GM18526 (cell line): ENCODE data around the gene LRMDA.

Experiments
- POLR2A ChIP-seq: IDR thresholded peaks from 3 replicates; pipeline ENCODE4 v1.6.1; 2011; ENCODE audit not compliant: insufficient read length; ENCODE audit errors: extremely low read depth

LRMDA gene

DNA sequence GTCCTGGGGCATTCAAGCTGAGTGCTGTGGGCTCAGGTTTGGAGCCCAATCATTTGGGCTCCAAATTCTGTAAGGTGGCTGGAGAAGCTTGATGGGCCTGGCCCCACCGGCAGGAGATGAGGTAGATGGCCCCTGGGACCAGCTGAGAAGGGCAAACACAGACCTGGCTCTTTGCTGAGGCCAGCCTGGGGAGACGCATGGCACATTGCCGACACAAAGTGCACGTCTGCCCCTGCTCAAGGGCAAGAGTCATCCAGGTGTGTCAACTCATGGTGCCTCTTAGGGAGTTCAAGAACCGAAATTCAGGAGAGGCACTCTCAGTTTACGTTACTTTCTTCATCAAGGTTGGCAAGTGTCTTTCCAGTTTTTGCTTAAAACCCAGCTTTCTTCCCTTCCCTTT lies 227.5 kb downstream of the LRMDA start:
- TF ChIP-seq POLR2A: no peak

DNA sequence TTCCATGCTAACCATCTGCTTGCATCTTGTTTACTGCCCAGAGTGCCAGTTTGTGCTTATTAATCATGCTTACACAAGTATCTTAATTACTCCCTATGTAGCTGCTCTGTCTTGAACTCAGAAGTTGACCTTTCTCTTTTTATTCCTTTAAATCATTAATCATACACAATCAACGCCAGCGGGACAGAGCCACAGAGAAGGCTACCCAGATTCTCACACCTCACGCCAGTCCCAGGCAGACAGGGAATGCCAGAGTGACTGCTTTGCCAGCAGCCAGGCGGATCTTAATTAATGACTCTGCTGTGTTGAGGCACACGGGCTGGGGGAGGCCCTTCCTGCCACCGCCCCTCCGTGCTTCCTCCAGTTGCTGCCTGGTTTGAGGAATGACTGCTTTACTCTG lies 229.4 kb downstream of the LRMDA start:
- TF ChIP-seq POLR2A: no peak

DNA sequence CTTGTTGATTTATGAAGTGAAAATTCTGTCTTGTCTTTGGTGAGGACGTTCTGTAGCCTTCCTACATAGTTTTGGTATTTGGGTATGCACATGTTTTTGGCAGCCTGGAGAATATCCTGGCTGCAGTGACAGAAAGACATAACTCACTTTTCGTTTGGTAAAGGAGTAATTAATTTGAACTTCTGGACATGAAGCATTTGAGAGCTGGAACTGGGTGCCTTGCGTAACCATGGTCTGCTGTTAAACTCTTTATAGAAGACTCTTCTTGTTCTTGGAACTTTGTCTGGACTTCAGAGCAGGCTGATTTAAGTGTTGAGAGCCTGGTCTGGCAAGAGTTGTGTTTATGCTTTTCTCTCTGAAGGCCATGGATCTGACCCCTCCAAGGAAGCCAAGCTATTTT lies 231.3 kb downstream of the LRMDA start:
- TF ChIP-seq POLR2A: no peak

DNA sequence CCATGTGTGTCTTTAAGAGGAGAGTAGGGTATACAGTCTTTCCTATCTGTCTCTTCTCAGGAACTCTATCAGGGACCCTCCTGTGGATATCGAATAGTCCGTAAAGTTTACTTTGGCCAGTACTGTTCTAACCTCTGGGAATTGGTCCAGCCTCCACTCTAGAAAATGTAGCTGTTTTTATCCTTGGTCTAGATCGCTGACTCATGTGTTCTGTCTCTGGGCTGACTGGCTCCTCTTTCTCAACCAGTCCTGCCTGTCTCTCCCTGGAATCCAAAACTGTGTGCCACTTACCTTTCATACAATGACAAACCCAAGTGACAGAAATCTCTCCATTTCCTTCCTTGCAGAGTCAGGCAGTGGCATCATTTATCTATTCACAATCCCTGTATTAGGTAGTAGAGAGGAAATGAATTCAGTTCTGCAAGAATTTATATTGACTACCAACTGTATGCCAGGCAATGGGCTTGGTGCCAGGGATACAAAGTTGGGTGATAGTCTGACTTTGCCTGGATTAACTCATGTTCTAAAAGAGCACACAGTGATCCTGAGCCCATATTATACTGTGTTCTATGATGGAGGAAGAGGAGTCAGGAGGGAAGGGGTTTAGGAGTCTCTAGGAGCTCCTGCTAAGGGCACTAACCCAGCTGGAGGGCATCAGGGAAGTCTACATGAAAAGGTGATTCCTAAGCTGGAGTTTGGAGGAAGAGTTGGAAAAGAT lies 232.7 kb downstream of the LRMDA start:
- no peak for TF ChIP-seq POLR2A

DNA sequence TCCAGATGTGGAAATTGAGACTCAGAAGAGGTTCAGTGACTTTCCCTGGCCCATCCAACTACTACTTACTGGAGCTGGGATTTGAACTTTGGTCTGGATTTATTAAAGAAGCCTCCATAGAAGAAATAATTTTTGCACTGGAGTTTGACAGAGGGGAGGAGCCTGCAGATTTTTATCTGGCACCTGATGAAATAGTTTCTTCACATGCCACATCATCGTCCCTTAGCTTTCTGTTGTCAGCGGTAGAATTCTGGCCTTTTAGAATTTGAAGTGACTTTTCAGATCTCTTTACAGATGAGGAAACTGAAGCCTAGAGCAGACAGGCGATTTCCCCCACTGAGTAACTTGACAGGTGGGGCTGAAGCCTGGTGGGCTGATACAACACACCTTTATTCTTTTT lies 233.5 kb downstream of the LRMDA start:
- no peak for TF ChIP-seq POLR2A

DNA sequence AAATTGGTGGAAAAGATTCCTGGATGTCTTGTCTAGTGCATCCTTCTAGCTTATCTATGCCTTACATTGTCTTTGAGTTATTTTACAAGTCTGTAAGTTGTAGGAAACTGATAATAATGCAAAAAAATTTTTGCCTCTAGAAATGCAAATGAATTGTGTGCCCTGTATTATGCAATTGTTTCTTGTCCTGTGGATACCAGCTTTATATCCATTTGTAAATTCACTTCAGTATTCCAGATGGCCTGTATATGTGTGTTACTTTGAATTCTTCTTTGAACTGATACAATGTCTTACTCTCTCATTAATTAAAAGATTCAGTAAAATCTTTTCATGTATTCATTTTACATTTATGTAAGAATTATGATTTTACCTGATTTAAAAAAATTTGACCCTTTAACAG lies 234.3 kb downstream of the LRMDA start:
- TF ChIP-seq POLR2A: no peak

DNA sequence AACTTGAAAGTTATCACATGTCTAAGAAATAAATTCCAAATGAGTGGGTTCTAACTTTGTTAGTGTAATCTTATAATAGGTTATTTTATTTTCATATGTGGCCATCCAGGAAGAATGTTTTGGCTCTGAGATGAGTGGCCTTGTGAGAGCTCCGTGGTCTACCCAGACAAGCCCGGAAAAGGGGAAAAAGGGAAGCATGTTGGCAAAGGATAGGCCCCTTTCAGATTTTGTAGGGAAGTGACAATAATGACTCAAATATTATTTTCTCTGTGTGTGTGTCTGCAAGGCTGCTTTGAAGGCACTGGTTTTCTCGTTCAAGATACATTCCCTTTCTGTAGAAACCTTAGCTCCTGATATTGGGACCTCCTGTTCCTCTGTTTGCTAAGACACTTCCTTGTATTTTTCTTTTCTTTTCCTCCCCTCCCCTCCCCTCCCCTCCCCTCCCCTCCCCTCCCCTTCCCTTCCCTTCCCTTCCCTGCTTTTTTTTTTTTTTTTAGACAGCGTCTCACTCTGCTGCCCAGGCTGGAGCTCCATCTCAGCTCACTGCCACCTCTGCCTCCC lies 240.8 kb downstream of the LRMDA start:
- TF ChIP-seq POLR2A: no peak

DNA sequence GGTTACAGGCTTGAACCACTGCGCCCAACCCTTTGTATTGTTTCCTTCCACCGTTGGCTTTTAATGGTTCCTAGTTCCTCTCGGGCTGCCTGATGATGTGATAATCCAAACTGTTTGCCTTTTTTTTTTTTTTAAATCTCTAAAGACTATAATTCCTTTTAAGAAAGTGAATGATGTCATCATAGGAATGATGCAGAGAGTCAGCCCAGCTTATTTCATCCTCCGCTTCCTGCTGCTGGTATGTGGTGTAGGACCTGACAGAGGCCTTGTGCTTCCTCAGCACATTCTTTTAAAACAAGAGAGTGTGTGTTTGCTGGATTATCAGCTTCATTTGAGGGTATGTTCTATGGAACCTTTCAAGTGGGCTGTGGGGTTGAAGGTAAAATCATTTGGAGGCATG lies 241.4 kb downstream of the LRMDA start:
- no peak for TF ChIP-seq POLR2A

DNA sequence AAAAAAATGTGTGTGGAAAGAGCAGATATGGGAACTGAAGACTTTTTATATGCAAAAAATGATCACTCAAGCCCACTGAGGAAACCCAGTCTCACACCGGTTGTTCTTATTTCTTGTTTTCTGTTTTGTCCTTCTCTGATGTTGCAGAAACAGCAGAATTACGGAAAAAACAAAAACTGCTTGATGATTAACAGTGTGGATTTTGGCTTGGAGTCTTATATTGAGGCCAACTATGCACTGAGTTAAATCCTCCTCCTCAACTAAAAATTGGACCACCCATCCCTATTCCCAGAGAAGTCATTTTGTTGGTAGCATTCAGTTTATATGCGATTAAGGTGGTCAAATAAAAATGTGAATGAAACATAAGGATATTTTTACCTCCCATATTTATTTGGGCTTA lies 246.1 kb downstream of the LRMDA start:
- TF ChIP-seq POLR2A: no peak

DNA sequence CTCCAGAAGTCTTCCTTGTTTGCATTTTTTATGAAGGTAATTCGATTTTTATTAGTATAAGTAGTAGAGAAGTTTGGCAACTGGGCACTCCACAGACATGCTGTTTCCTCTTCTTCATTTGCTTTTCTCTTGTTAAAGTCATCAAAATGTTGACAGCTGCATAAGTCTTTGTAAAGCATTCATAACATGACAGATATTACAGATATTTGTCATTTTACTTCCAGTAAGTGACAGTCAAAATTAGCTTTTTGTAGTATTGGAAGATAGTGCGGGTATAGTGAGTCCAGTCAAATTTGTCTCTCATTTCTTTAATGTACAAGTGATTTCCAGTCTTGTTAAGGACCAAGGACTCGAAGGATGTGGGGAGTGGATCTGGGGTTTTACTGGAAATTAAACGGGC lies 247.1 kb downstream of the LRMDA start:
- TF ChIP-seq POLR2A: no peak

DNA sequence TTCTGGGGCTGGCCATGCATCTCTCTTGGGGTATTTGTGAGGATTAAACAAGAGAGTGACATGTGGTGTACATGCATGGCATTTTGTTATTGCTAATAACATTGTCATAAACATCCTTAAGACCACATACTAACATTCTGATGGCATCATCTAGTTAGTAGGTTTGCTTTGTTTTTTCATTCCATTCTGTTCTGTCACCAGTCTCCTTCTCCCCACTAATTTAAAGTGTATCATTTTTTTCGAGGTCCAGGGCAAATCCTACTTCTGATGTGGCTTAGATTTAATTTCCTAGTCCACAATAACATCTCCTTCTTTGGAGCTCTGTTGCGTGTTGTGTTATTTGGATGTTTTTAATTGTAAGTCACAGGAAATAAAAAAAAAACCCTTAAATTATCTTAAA lies 248.1 kb downstream of the LRMDA start:
- TF ChIP-seq POLR2A: no peak

DNA sequence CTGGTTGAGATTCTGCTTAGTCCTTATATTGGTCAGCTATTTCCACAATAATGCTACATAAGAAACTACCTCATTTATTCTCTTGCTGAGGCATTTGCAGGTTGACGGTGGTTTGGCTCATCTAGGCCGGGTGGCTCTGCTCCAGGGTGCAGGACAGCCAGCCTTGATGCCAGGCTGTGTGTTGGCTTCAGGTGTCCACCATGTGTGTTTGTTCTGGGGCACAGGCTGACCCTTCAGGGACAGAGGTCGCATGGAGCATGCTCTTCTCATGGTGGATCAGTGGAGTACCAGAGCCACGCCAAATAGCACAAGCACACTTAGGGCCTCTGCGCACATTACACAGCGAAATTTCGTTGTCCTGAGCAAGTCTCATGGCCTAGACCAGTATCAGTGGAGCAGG lies 249.9 kb downstream of the LRMDA start:
- no peak for TF ChIP-seq POLR2A

DNA sequence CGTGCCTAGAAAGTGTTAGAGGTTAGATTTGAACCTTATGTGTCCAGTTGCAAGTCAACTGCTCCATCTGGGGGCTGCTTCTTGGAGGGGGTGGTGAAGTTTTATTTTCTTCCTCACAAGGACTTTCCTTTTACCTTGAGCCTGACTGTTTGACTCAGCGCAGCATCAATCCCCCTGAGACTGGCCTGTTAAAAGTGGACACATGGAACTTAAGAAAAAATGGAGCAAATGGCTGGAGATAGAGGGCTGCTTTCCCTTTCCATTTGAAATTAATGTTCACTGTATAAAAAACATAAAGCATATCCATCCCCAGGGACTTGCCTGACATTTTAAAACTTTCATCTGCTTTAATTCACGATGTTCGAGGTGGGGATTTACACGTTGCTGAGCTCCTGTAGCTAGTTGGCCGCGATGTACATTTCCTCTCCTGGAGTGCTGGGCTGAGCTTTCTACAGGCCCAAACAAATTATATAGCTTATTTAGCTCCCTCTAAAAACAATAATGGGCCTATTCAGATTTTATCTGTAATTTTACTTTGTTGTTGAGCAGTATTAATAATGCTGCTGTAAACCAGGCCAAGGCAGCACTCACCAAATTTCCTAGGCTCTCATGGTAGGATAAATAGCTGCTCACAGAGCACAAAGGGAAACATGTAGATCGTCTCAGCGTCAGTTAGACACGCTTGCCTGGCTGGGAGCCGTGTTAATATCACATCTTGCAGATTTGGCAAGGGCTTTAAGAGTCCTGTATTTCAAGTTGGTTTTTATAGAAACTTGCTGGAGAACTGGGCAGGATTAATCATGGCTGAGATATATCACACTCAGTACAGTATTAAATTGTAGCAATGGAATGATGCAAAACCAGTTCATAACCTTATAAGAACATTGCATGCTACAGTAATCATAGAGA lies 251.5 kb downstream of the LRMDA start:
- TF ChIP-seq POLR2A: no peak

DNA sequence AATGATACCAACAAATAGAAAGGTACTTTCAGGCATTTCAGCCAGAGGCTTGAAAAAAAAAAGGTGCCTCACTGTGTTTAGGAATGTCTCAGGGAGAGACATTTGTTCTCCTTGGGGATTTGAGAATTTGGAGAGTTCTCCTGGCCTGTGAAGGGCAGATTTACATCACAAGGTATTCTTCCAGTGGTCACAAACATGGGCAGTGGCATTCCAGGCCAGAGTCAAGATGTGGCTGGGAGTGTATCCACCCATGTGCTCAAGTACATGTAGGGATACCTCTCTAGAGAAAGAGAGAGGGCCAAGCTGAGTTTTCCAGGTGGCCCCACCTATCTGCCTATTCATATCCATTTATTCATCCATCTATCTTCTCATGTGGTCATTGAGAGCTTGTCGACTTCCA lies 253.8 kb downstream of the LRMDA start:
- TF ChIP-seq POLR2A: no peak

DNA sequence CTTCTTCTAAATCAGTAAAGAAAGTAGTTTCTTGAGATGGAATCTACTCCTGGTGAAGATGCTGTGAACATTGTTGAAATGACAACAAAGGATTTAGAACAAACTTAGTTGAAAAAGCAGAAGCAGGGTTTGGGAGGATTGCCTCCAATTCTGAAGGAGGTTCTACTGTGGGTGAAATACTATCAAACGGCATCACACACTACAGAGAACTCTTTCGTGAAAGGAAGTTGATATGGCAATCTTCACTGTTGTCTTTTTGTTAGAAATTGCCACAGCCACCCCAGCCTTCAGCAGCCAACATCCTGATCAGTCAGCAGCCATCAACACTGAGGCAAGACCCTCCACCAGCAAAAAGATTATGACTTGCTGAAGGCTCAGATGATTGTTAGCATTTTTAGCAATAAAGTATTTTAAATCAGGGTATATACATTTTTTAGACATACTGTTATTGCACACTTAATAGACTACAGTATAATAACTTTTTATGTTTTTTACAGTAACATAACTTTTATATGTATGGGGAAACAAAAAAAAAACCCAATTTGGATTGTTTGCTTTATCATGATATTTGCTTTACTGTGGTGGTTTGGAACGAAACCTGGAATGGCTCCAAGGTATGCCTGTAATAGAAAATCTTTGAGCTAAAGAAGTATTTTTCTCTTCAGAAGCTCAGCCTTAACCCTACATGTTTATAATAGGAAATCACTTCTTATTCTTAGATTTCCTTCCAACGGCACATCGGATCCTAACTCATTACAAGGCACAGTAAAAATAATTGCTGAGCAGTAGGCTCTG lies 257.3 kb downstream of the LRMDA start:
- no peak for TF ChIP-seq POLR2A

DNA sequence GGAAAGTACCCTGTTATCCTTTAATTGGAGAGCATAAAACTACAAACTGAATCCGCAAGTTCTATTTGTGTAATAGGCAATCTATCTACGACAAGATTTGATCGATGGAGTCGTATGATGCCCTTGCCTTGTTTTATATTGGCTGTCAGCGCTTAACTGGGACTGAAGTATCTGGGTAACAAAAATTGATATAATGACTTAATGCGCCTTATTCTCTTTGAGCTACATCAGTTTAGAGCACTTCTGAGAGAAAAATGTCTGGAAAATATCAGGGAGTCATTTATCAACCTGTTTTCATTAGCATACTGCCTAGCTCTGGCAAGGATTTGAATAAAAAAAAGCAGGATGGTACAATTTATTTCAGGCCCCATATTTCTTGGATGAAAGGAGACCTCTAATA lies 262.1 kb downstream of the LRMDA start:
- no peak for TF ChIP-seq POLR2A

DNA sequence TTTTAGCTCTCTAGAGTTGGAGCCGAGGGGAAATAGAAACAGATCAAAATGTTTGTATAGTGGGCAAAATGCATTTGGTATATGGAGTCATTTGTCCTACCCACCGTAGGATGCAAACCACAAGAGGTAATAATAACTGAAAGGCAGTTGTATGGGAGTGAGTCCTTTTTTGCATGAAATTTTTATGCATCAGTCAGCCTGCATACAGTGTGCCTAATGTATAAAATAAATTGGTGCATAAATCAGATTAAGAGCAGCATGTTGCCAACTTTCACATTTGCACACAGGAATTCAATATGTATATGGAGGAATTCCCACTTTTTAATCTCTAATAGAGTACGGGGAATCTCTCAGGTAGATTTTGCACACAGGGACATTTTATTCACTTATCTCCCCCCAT lies 262.8 kb downstream of the LRMDA start:
- TF ChIP-seq POLR2A: no peak
